Dermis microvascular lymphatic vessel endothelial cell (primary cell): ENCODE results near the gene COQ5. TPM values are rescaled to one million over a fixed set of nuclear protein-coding genes. Genes with fewer than 3 reads are reported as not detected.

Experiments used
- DNase-seq, 2 donors: peaks; one replicate each; pipeline versions ENCODE4 v3.0.0 to v3.0.0-alpha.2; 2010; ENCODE audit warnings: low read depth in 2 of 2
- total RNA-seq: library from RNA; depleted of rRNA; stranded (reverse); fragments of >200 nt; gene quantifications from 2 replicates; pipeline ENCODE4 v1.2.1, GENCODE V29; 2014

Gene COQ5
- total RNA-seq, 1 donor from 2014 or later = 25.7 TPM

DNA sequence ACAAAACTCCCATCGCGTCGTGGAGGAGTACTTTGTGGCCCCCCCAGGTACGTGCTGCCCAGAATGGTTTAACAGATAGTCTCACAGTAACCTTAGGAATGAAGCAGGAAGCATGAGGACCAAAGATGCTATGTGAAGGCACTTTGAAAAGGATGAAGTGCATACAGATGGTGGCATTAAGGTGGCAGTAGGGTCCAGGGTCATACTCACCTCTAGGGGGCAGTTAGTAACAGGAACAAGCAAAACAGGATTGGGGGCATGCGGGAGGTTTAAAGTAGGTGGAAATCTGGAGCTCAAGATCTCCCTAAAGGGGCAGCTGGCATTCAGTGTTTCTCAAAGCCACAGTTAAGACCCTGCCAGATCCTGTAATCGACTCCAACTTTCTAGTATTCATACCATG is 71.8 kb downstream of the COQ5 start:
- peak in 1 of 2 donors; percentile 25 for DNase-seq

DNA sequence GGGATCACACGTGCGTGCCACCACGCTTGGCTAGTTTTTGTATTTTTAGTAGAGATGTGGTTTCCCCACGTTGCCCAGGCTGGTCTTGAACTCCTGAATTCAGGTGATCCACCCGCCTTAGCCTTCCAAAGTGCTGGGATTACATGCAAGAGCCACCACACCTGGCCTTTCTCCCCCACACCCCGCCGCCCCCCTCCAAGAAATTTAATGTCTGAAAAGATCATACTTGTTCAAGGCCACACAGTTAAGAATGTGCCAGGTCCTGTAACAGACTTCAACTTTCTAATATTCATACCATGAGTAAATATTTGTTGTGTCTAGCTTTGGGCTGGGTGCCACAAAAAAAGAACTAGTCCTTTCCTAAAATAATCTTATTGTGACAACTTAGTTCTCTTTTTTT is 73.7 kb downstream of the COQ5 start:
- no peak for DNase-seq

DNA sequence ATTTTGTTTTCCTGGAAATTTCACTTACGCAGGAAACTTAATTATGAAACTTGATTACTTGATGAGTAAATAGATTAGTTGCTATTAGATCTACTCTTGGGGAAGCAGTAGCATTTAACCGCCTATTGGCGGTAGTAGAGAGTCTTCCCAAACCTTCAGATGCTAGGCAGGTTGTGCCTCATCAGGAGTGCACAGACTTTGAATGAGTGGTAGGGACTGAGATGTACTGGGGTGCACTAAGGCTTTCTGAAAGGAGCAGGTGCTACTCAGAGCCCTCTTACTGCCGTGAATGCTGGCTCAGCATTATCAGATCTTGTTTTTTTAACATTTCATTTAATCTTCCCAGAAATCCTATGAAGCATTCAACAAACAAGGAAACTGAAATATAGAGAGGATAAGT is 75.0 kb downstream of the COQ5 start:
- DNase-seq = peak in 1 of 2 donors; percentile 40

Other genes with a start within 250 kb of the COQ5 start
- gene RNU4-2, start 237.3 kb downstream of the COQ5 start, total RNA-seq = under 0.01 TPM in 2 replicates
- under 0.01 TPM in 2 replicates for gene RNU4-1, start 235.9 kb downstream of the COQ5 start, total RNA-seq
- 1.5 and 1.8 TPM in 2 replicates for gene SIRT4, start 226.8 kb downstream of the COQ5 start, total RNA-seq
- gene PLA2G1B, start 201.4 kb downstream of the COQ5 start, total RNA-seq = not detected in 2 replicates
- not detected in 2 replicates for gene MSI1, start 160.0 kb downstream of the COQ5 start, total RNA-seq
- gene COX6A1, start 91.0 kb downstream of the COQ5 start, total RNA-seq = 417 and 434 TPM in 2 replicates
- 25.7 and 30.3 TPM in 2 replicates for gene TRIAP1, start 82.8 kb downstream of the COQ5 start, total RNA-seq
- gene GATC, start 82.7 kb downstream of the COQ5 start, total RNA-seq = 16.9 and 19.3 TPM in 2 replicates
- 259 and 284 TPM in 2 replicates for gene SRSF9, start 59.4 kb downstream of the COQ5 start, total RNA-seq
- gene DYNLL1, start 33.0 kb downstream of the COQ5 start, total RNA-seq = 241 and 279 TPM in 2 replicates
- 78.6 and 131 TPM in 2 replicates for gene RNF10, start 5.2 kb upstream of the COQ5 start, total RNA-seq
- 20.7 and 25.2 TPM in 2 replicates for gene POP5, start 52.2 kb upstream of the COQ5 start, total RNA-seq
- gene CABP1, start 111.5 kb upstream of the COQ5 start, total RNA-seq = not detected in 2 replicates
- 31.7 and 45.1 TPM in 2 replicates for gene MLEC, start 158.0 kb upstream of the COQ5 start, total RNA-seq
- gene UNC119B, start 181.3 kb upstream of the COQ5 start, total RNA-seq = 16.3 and 17.6 TPM in 2 replicates
- gene ACADS, start 196.7 kb upstream of the COQ5 start, total RNA-seq = 27.7 and 36.2 TPM in 2 replicates